GM12878 (cell line): ENCODE results near the gene PDE7B. TPM values are rescaled to one million over a fixed set of nuclear protein-coding genes. Genes with fewer than 3 reads are reported as not detected.

Source experiments
- ATAC-seq: fragments of 200-7000 bp; cut with Tn5 transposase; 3 replicates; pipeline ENCODE4 v1.9.1; 2020; ENCODE audit warnings: mild to moderate bottlenecking, moderate library complexity
- BruUV-seq: library from RNA; stranded (reverse); fragments of 400-500 nt; replicated peaks from 2 replicates; lab custom pipeline; 2021; lab: Mats Ljungman, UMichigan
- CTCF ChIA-PET: fragments of 300-600 bp; sonication (Branson Sonifier 250); formaldehyde crosslinking; extraction: SDS; loops from one replicate; lab custom pipeline; 2021; ENCODE audit warnings: inconsistent platforms; lab: Yijun Ruan, JAX
- POLR2A ChIA-PET: fragments of 350-600 bp; formaldehyde crosslinking; extraction: SDS; loops from one replicate; lab custom pipeline; 2021; ENCODE audit warnings: inconsistent platforms; lab: Charles Lee
- RAD21 ChIA-PET: fragments of 300-600 bp; sonication (Branson Sonifier 250); formaldehyde crosslinking; loops from one replicate; lab custom pipeline; 2023; ENCODE audit warnings: antibody characterized with exemption; ENCODE audit not compliant: unreplicated experiment; lab: Charles Lee
- SMC1A ChIA-PET: fragments of 300-600 bp; sonication (Branson Sonifier 250); formaldehyde crosslinking; loops from one replicate; lab custom pipeline; 2023; ENCODE audit not compliant: unreplicated experiment, uncharacterized antibody; lab: Charles Lee
- DNase-seq: peaks from one replicate; pipeline ENCODE4 v3.0.0-alpha.2; 2011; ENCODE audit warnings: low read depth, low spot score
- FAIRE-seq: peaks from 3 replicates; lab custom pipeline; 2011; peaks lifted over from hg19 to GRCh38; lab: Jason Lieb, UNC
- H2AFZ ChIP-seq: 2 replicates; pipeline ENCODE4 v1.6.0; 2011; ENCODE audit warnings: low read depth, low read length, control low read depth; ENCODE audit not compliant: control insufficient read depth
- H3K27ac ChIP-seq: 2 replicates; pipeline ENCODE4 v1.5.1; 2011; ENCODE audit warnings: control low read depth; ENCODE audit not compliant: control insufficient read depth, insufficient read depth
- H3K27me3 ChIP-seq, 2 experiments: replicated peaks in 1 of 2; 2 replicates each; pipeline versions ENCODE4 v1.6.0 to v1.6.1; 2011; ENCODE audit warnings: low read length in 1 of 2; ENCODE audit not compliant: control insufficient read depth in 2 of 2, insufficient read depth in 2 of 2
- H3K36me3 ChIP-seq, 2 experiments: 2 replicates each; pipeline ENCODE4 v1.5.1; 2011; ENCODE audit warnings: low read length in 1 of 2; ENCODE audit not compliant: control insufficient read depth in 2 of 2, insufficient read depth in 2 of 2
- H3K4me1 ChIP-seq: 2 replicates; pipeline ENCODE4 v1.6.1; 2011; ENCODE audit warnings: mild to moderate bottlenecking, low read length, moderate library complexity, mixed read lengths; ENCODE audit not compliant: control insufficient read depth, insufficient read depth
- H3K4me2 ChIP-seq: 2 replicates; pipeline ENCODE4 v1.6.0; 2011; ENCODE audit warnings: control low read depth; ENCODE audit not compliant: control insufficient read depth, insufficient read depth
- H3K4me3 ChIP-seq: fragments of 200-600 bp; sonication (generic); 2 replicates; pipeline ENCODE4 v1.5.1; 2016
- H3K79me2 ChIP-seq: 2 replicates; pipeline ENCODE4 v1.6.0; 2011; ENCODE audit warnings: low read length; ENCODE audit not compliant: control insufficient read depth, insufficient read depth
- H3K9ac ChIP-seq: 2 replicates; pipeline ENCODE4 v1.8.0; 2011; ENCODE audit warnings: low read length, control low read depth, mixed read lengths; ENCODE audit not compliant: control insufficient read depth, insufficient read depth
- H3K9me3 ChIP-seq: replicated peaks from 3 replicates; pipeline ENCODE4 v1.5.1; 2011; ENCODE audit warnings: mild to moderate bottlenecking, low read length; ENCODE audit not compliant: control insufficient read depth, insufficient read depth
- H4K20me1 ChIP-seq: 2 replicates; pipeline ENCODE4 v1.6.0; 2011; ENCODE audit not compliant: control insufficient read depth, insufficient read depth
- ETV6 ChIP-seq, 2 experiments: fragments of 450-650 bp in 1 of 2; IDR thresholded peaks in 1 of 2; conservative IDR thresholded peaks in 1 of 2; 2 replicates each; pipeline ENCODE4 v1.6.1; 2014; ENCODE audit warnings: antibody characterized with exemption in 1 of 2, borderline replicate concordance in 1 of 2, low read depth in 1 of 2, mild to moderate bottlenecking in 1 of 2, moderate library complexity in 1 of 2
- NFYB ChIP-seq: IDR thresholded peaks from 2 replicates; pipeline ENCODE4 v1.6.1; 2011; ENCODE audit warnings: low read depth, mild to moderate bottlenecking, low read length, improper control_type of control experiment, moderate library complexity; ENCODE audit not compliant: insufficient read depth
- WGBS: methylation state at CpG from one replicate; pipeline ENCODE4 v1.1.6; 2016; ENCODE audit warnings: low lambda C conversion rate; ENCODE audit not compliant: insufficient replicate concordance, insufficient coverage; ENCODE audit errors: missing lambda C conversion rate; 5-methylcytosine and 5-hydroxymethylcytosine counted together
- in situ Hi-C: fragments of 300-500 bp; cut with MboI; formaldehyde crosslinking; loops from 9 replicates; pipeline ENCODE4 v1.14.3; 2018; ENCODE audit warnings: mixed read lengths
- intact Hi-C: fragments of 100-400 bp; cut with micrococcal nuclease; formaldehyde crosslinking; loops from one replicate; pipeline ENCODE4 v1.14.2; 2022; ENCODE audit not compliant: unreplicated experiment
- polyA plus RNA-seq, 11 experiments: library from polyadenylated mRNA; depleted of rRNA in 4 of 11; unstranded in 6 of 11; stranded (reverse) in 5 of 11; fragments of >200 nt; fragmentation: Nextera tagmentation in 4 of 11; fragmentation: Illumina TruSeq in 1 of 11; extraction: Ambion mirVana in 4 of 11; extraction: Trizol in 1 of 11; gene quantifications; 1 replicate in 1 of 11; 2 replicates in 10 of 11; pipeline versions ENCODE4 v1.2.1 to v1.2.3, GENCODE V29; 2011 to 2016; ENCODE audit warnings: inconsistent platforms in 2 of 11, missing spikeins in 2 of 11, low read depth in 1 of 11
- total RNA-seq, 4 experiments: library from RNA; depleted of rRNA in 3 of 4; stranded (reverse); fragments of >200 nt in 3 of 4; fragmentation: Illumina TruSeq in 1 of 4; extraction: Trizol in 1 of 4; gene quantifications; 2 replicates each; pipeline versions ENCODE4 v1.2.1 to v1.2.3, GENCODE V29; 2013 to 2021
- TF ChIP-seq, protein P1 (sequence below): fragments of 450-650 bp; IDR thresholded peaks from 2 replicates; pipeline ENCODE4 v1.6.1; 2018; ENCODE audit warnings: mild to moderate bottlenecking, low read depth, moderate library complexity; ENCODE audit not compliant: partially characterized antibody

Gene PDE7B
- total and polyA plus RNA-seq, 10 of the 15 experiments (the other 5 are each of a cell fraction or from before 2014, with no cell fraction given): not detected

DNA sequence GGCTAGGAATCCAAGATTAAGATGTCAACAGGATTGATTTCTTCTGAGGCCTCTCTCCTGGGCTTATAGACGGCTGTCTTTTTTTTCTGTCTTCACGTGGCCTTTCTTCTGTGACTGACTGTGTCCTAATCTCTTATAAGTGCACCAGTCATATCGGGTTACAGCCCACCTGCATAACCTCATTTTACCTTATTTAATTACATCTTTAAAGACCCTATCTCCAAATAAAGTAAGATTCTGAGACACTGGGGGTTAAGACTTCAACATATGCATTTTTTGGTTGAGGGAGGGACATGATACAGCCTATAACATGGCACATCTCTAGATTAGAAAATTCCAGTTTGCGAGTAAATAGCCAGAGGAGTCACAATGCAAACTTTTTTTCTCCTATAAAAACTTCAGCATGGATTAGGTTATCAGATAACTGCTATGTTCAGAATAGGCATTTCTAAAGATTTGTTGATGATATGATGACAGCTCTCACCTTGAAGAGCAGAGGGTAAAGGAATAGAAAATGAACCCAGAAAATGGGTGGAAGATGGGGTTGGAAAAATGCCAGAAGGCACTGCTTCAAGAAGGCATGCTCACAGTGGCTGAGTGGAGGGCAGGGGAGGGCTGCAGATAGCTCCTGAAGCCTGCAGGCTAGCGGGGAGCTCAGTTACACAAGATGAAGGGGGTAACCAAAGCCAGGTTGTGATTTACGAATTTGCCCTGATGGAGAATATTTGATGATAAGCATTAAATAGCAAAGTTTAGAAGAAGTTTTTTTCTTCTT, 8.7 kb upstream of the PDE7B start:
- H3K27me3 ChIP-seq: 0 out of 4 replicates have a peak, but pooled peaks cover 0 to 2% of the 10 kb centered on the region in 2 experiments
- TF ChIP-seq, protein P1, sequence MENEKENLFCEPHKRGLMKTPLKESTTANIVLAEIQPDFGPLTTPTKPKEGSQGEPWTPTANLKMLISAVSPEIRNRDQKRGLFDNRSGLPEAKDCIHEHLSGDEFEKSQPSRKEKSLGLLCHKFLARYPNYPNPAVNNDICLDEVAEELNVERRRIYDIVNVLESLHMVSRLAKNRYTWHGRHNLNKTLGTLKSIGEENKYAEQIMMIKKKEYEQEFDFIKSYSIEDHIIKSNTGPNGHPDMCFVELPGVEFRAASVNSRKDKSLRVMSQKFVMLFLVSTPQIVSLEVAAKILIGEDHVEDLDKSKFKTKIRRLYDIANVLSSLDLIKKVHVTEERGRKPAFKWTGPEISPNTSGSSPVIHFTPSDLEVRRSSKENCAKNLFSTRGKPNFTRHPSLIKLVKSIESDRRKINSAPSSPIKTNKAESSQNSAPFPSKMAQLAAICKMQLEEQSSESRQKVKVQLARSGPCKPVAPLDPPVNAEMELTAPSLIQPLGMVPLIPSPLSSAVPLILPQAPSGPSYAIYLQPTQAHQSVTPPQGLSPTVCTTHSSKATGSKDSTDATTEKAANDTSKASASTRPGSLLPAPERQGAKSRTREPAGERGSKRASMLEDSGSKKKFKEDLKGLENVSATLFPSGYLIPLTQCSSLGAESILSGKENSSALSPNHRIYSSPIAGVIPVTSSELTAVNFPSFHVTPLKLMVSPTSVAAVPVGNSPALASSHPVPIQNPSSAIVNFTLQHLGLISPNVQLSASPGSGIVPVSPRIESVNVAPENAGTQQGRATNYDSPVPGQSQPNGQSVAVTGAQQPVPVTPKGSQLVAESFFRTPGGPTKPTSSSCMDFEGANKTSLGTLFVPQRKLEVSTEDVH: no peak
- TF ChIP-seq ETV6 (conservative IDR thresholded peaks at IDR 0.05 in 1 of 2, IDR thresholded peaks at IDR 0.05 in 1 of 2; ENCODE audit: borderline replicate concordance in 1 of 2, low read depth in 1 of 2) (no peak), NFYB (no peak)
- TF ChIP-seq, all 136 proteins: peak for 0
- Histone ChIP-seq H3K27ac (no peak overlapping the region), H3K4me2 (no peak overlapping the region), H2AFZ (no peak overlapping the region), H4K20me1 (no peaks in the 10 kb centered on the region), H3K4me1 (no peaks in the 10 kb centered on the region), H3K79me2 (no peaks in the 10 kb centered on the region), H3K36me3 (no peaks in the 10 kb centered on the region), H3K9me3 (no peaks in the 10 kb centered on the region), H3K9ac (no peak overlapping the region), H3K4me3 (no peak overlapping the region)
- CTCF ChIA-PET: interaction anchor here (1.6 kb wide), 1 partner anchor 67 kb away, joined by 7 read pairs; no protein-coding TSS in a partner anchor
- no TSS peak for BruUV-seq
- FAIRE-seq: no peak
- POLR2A ChIA-PET: no interaction called here
- no peak for DNase-seq
- 12% methylated on average over 6 of the region's 6 CpGs for WGBS
- intact Hi-C loops: no loop called here
- RAD21 ChIA-PET: no interaction called here
- no peak for ATAC-seq
- in situ Hi-C loops: no loop called here
- SMC1A ChIA-PET: interaction anchor here (0.6 to 1.0 kb wide), 2 partner anchors 102 to 110 kb away, joined by 3 to 5 read pairs; no protein-coding TSS in a partner anchor
